ENCODE data around the gene BCAS3.
A peak's percentile ranks its signal among the peaks of the same experiment; 100 is the strongest.

Gene BCAS3

DNA sequence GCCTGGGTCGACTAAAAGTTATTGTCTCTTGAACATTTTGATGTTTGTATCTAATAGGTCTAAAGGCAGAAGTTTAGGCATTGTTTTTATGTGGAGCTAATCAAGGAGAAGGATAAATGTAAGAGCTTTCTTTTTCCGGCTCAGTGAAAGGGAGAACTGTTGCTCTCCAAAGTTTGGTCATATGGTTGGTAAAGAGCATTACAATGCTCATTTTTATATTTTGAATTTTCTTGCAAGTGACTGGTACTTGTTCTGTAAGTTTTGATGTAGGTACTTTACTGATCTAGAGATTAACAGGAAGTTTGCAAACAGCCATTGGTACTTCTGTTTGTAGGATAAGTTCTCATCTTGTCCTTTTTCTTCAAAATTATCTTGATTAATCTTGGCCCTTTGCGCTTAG lies 30.9 kb upstream of the BCAS3 start:
- Mint-ChIP-seq H3K9me3 (no peaks in the 10 kb centered on the region), H3K4me3 (no peak overlapping the region), H3K27me3 (ENCODE audit: low read depth, poor library complexity) (no peaks in the 10 kb centered on the region), H3K36me3 (ENCODE audit: low read depth) (peaks cover 38% of the 10 kb centered on the region), H3K4me1 (peaks cover 4% of the 10 kb centered on the region), H3K27ac (peak overlapping the region; percentile 51)
- DNase-seq: no peak
- TF ChIP-seq, protein P1, sequence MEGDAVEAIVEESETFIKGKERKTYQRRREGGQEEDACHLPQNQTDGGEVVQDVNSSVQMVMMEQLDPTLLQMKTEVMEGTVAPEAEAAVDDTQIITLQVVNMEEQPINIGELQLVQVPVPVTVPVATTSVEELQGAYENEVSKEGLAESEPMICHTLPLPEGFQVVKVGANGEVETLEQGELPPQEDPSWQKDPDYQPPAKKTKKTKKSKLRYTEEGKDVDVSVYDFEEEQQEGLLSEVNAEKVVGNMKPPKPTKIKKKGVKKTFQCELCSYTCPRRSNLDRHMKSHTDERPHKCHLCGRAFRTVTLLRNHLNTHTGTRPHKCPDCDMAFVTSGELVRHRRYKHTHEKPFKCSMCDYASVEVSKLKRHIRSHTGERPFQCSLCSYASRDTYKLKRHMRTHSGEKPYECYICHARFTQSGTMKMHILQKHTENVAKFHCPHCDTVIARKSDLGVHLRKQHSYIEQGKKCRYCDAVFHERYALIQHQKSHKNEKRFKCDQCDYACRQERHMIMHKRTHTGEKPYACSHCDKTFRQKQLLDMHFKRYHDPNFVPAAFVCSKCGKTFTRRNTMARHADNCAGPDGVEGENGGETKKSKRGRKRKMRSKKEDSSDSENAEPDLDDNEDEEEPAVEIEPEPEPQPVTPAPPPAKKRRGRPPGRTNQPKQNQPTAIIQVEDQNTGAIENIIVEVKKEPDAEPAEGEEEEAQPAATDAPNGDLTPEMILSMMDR (IDR thresholded peaks at IDR 0.05): no peak

- H3K4me3 Mint-ChIP-seq: no peak overlapping the region
- no peaks in the 10 kb centered on the region for H3K9me3 Mint-ChIP-seq
- TF ChIP-seq, protein P1 (IDR thresholded peaks at IDR 0.05): no peak
- no peaks in the 10 kb centered on the region for H3K4me1 Mint-ChIP-seq
- H3K27me3 Mint-ChIP-seq (ENCODE audit: low read depth, poor library complexity): no peaks in the 10 kb centered on the region
- no peak for DNase-seq
- H3K27ac Mint-ChIP-seq: no peak overlapping the region
- H3K36me3 Mint-ChIP-seq (ENCODE audit: low read depth): peaks cover 48% of the 10 kb centered on the region
Measured at GRCh38 chr17:60647705-60648104, 29.9 kb upstream of the BCAS3 start.

DNA sequence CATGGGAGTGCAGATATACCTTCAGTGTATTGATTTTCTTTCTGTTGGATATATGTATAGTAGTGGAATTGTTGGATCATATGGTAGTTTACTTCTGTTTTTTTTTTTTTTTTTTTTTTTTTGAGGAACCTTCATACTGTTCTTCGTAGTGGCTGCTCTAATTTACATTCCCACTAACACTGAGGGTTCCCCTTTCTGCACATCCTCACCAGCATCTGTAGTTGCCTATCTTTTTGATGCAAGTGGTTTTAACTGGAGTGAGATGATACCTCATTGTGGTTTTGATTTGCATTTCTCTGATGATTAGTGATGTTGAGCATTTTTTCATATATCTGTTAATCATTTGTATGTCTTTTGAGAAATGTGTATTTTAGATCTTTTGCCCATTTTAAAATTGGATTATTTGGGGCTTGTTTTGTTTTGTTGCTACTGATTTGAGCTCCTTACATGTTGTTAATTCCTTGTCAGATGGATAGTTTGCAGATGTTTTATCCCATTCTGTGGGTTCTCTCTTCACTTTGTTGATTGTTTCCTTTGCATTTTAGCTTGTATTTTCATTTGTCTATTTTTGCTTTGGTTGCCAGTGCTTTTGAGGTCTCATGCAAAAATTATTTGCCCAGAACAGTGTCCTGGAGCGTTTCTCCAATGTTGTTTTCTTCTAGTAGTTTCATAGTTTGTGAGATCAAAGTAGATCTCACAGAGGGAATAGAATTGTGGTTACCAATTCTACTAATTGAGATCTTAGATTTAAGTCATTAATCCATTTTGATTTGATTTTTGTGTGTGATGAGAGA lies 25.0 kb upstream of the BCAS3 start:
- Mint-ChIP-seq H3K27ac (peak overlapping the region; percentile 2), H3K4me1 (no peaks in the 10 kb centered on the region), H3K27me3 (ENCODE audit: low read depth, poor library complexity) (no peaks in the 10 kb centered on the region), H3K9me3 (peaks cover 5% of the 10 kb centered on the region), H3K36me3 (ENCODE audit: low read depth) (peaks cover 90% of the 10 kb centered on the region), H3K4me3 (no peak overlapping the region)
- TF ChIP-seq, protein P1 (IDR thresholded peaks at IDR 0.05): no peak
- no peak for DNase-seq

- peaks cover 5% of the 10 kb centered on the region for H3K9me3 Mint-ChIP-seq
- H3K27me3 Mint-ChIP-seq (ENCODE audit: low read depth, poor library complexity): no peaks in the 10 kb centered on the region
- H3K4me3 Mint-ChIP-seq: no peak overlapping the region
- H3K36me3 Mint-ChIP-seq (ENCODE audit: low read depth): peaks cover 94% of the 10 kb centered on the region
- no peaks in the 10 kb centered on the region for H3K4me1 Mint-ChIP-seq
- DNase-seq: no peak
- TF ChIP-seq, protein P1 (IDR thresholded peaks at IDR 0.05): no peak
- H3K27ac Mint-ChIP-seq: peak overlapping the region; percentile 13
Measured at GRCh38 chr17:60653569-60653968, 24.1 kb upstream of the BCAS3 start.

GRCh38 chr17:60656499-60656898 lies 21.2 kb upstream of the BCAS3 start:
- peaks cover 5% of the 10 kb centered on the region for H3K9me3 Mint-ChIP-seq
- peak overlapping the region; percentile 60 for H3K27ac Mint-ChIP-seq
- peaks cover 85% of the 10 kb centered on the region for H3K36me3 Mint-ChIP-seq (ENCODE audit: low read depth)
- no peaks in the 10 kb centered on the region for H3K27me3 Mint-ChIP-seq (ENCODE audit: low read depth, poor library complexity)
- TF ChIP-seq, protein P1 (IDR thresholded peaks at IDR 0.05): no peak
- H3K4me1 Mint-ChIP-seq: no peaks in the 10 kb centered on the region
- no peak overlapping the region for H3K4me3 Mint-ChIP-seq
- DNase-seq: no peak

DNA sequence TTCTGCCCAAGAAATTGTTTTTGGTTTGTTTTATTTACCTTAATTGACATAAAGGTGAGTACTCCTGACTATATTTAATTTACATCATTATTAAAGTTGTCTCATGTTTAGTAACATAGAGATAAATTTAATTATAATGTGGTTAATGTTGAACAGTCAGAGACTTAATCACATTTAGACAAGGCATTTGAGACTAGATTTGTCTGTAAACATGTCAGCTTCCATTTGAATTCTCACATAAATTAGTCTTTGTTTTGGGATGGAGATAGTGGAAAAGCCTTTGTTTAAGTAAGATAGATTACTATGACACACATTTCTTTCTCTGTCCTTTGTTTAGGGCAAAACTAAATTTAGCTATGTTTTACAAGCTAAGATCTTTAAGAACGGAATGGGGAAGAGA lies 18.5 kb upstream of the BCAS3 start:
- TF ChIP-seq, protein P1 (IDR thresholded peaks at IDR 0.05): no peak
- H3K27me3 Mint-ChIP-seq (ENCODE audit: low read depth, poor library complexity): no peaks in the 10 kb centered on the region
- H3K36me3 Mint-ChIP-seq (ENCODE audit: low read depth): peaks cover 74% of the 10 kb centered on the region
- DNase-seq: no peak
- H3K4me3 Mint-ChIP-seq: no peak overlapping the region
- no peaks in the 10 kb centered on the region for H3K9me3 Mint-ChIP-seq
- no peak overlapping the region for H3K27ac Mint-ChIP-seq
- H3K4me1 Mint-ChIP-seq: no peaks in the 10 kb centered on the region

Measured in nephron progenitor cell (in vitro differentiated cells).